SK-N-SH (cell line): ENCODE measurements around the gene ARHGEF4.

ENCODE experiments used
- CTCF ChIP-seq: fragments of 200-600 bp; sonication (generic); IDR thresholded peaks from 2 replicates; pipeline ENCODE4 v1.6.1; 2017; ENCODE audit warnings: antibody characterized with exemption, mild to moderate bottlenecking, moderate library complexity
- EP300 ChIP-seq, 2 experiments: IDR thresholded peaks; 2 replicates each; pipeline versions ENCODE4 v1.4.0 to v1.6.1; 2012; ENCODE audit warnings: borderline replicate concordance in 1 of 2, low read depth in 1 of 2, low read length in 1 of 2
- JUND ChIP-seq: IDR thresholded peaks from 2 replicates; pipeline ENCODE4 v1.4.0; 2012
- MEF2A ChIP-seq: IDR thresholded peaks from 2 replicates; pipeline ENCODE4 v1.4.0; 2012; ENCODE audit warnings: low read depth, borderline replicate concordance
- PBX3 ChIP-seq: IDR thresholded peaks from 2 replicates; pipeline ENCODE4; 2012
- POLR2AphosphoS5 ChIP-seq: IDR thresholded peaks from 2 replicates; pipeline ENCODE4 v1.6.1; 2012; ENCODE audit warnings: low read depth, low read length
- REST ChIP-seq: IDR thresholded peaks from 2 replicates; pipeline ENCODE4 v1.6.1; 2012; ENCODE audit warnings: mild to moderate bottlenecking, low read depth, low read length, moderate library complexity
- SIN3A ChIP-seq: IDR thresholded peaks from 2 replicates; pipeline ENCODE4 v1.6.1; 2012; ENCODE audit warnings: low read depth, mild to moderate bottlenecking, low read length, moderate library complexity, borderline replicate concordance
- USF2 ChIP-seq: fragments of 150-350 bp; IDR thresholded peaks from 2 replicates; pipeline ENCODE4 v1.6.1; 2017; ENCODE audit warnings: antibody characterized with exemption, low read length, low read depth, borderline replicate concordance
- YY1 ChIP-seq: IDR thresholded peaks from 2 replicates; pipeline ENCODE4 v1.4.0; 2012; ENCODE audit warnings: low read depth, mild to moderate bottlenecking

- TF ChIP-seq PBX3 (no peak), POLR2AphosphoS5 (no peak), CTCF (no peak), YY1 (no peak), SIN3A (no peak), JUND (no peak), REST (no peak), MEF2A (no peak), USF2 (no peak), EP300 (IDR thresholded peaks at IDR 0.05; ENCODE audit: borderline replicate concordance in 1 of 2, low read depth in 1 of 2, low read length in 1 of 2) (no peak)
Observed at GRCh38 chr2:130957915-130958314, 121.2 kb downstream of the ARHGEF4 start.
